ENCODE data around the gene CPVL. TPM values are rescaled to one million over a fixed set of nuclear protein-coding genes. Genes with fewer than 3 reads are reported as not detected.

CPVL gene
- total RNA-seq, 1 experiment from 2014 or later, result 72.3 TPM

GRCh38 chr7:29139796-29140195 lies 6.5 kb downstream of the CPVL start:
- intact Hi-C loops (cut with micrococcal nuclease; ENCODE audit: unreplicated experiment), result no loop called here
- Histone ChIP-seq H3K27me3 (replicated peaks; ENCODE audit: insufficient read depth, low read depth, low read length, poor library complexity) (no peaks in the 10 kb centered on the region), H3K4me3 (ENCODE audit: low read depth, low read length, poor library complexity, severe bottlenecking) (no peak overlapping the region), H3K4me1 (ENCODE audit: insufficient read depth, low read length, poor library complexity, severe bottlenecking) (peaks cover 24% of the 10 kb centered on the region), H3K9me3 (ENCODE audit: low read depth, low read length, poor library complexity, severe bottlenecking) (peaks cover 7% of the 10 kb centered on the region), H3K36me3 (ENCODE audit: insufficient read depth, low read length, poor library complexity, severe bottlenecking) (no peaks in the 10 kb centered on the region), H3K27ac (ENCODE audit: low read depth, low read length, poor library complexity, severe bottlenecking) (no peak overlapping the region)
- ChIA-PET POLR2A (ENCODE audit: low non-redundant PET) (no interaction called here), CTCF (no interaction called here)
- no peak for TF ChIP-seq EZH2 (IDR thresholded peaks at IDR 0.05; ENCODE audit: borderline replicate concordance, low read depth, low read length, poor library complexity, severe bottlenecking)
- no peak for TF ChIP-seq CTCF (conservative IDR thresholded peaks at IDR 0.05; ENCODE audit: low read depth, low read length)
- no TSS peak for BruUV-seq (replicated peaks)
- no peak for DNase-seq (ENCODE audit: low spot score)

- no peak for DNase-seq (ENCODE audit: low spot score)
- Histone ChIP-seq H3K27ac (ENCODE audit: low read depth, low read length, poor library complexity, severe bottlenecking) (no peak overlapping the region), H3K4me3 (ENCODE audit: low read depth, low read length, poor library complexity, severe bottlenecking) (no peak overlapping the region), H3K27me3 (replicated peaks; ENCODE audit: insufficient read depth, low read depth, low read length, poor library complexity) (no peaks in the 10 kb centered on the region), H3K36me3 (ENCODE audit: insufficient read depth, low read length, poor library complexity, severe bottlenecking) (no peaks in the 10 kb centered on the region), H3K9me3 (ENCODE audit: low read depth, low read length, poor library complexity, severe bottlenecking) (peaks cover 7% of the 10 kb centered on the region), H3K4me1 (ENCODE audit: insufficient read depth, low read length, poor library complexity, severe bottlenecking) (peaks cover 22% of the 10 kb centered on the region)
- ChIA-PET POLR2A (ENCODE audit: low non-redundant PET) (interaction anchor here (0.6 kb wide), 1 partner anchor 113 kb away, joined by 3 read pairs; no protein-coding TSS in a partner anchor), CTCF (no interaction called here)
- intact Hi-C loops (cut with micrococcal nuclease; ENCODE audit: unreplicated experiment), result no loop called here
- TF ChIP-seq CTCF (conservative IDR thresholded peaks at IDR 0.05; ENCODE audit: low read depth, low read length) (no peak), EZH2 (IDR thresholded peaks at IDR 0.05; ENCODE audit: borderline replicate concordance, low read depth, low read length, poor library complexity, severe bottlenecking) (no peak)
- BruUV-seq (replicated peaks), result no TSS peak
Measured at GRCh38 chr7:29139191-29139590, 7.1 kb downstream of the CPVL start.

- BruUV-seq (replicated peaks), result no TSS peak
- Histone ChIP-seq H3K27me3 (replicated peaks; ENCODE audit: insufficient read depth, low read depth, low read length, poor library complexity) (no peaks in the 10 kb centered on the region), H3K9me3 (ENCODE audit: low read depth, low read length, poor library complexity, severe bottlenecking) (peaks cover 7% of the 10 kb centered on the region), H3K4me3 (ENCODE audit: low read depth, low read length, poor library complexity, severe bottlenecking) (no peak overlapping the region), H3K4me1 (ENCODE audit: insufficient read depth, low read length, poor library complexity, severe bottlenecking) (peaks cover 22% of the 10 kb centered on the region), H3K36me3 (ENCODE audit: insufficient read depth, low read length, poor library complexity, severe bottlenecking) (no peaks in the 10 kb centered on the region), H3K27ac (ENCODE audit: low read depth, low read length, poor library complexity, severe bottlenecking) (no peak overlapping the region)
- DNase-seq (ENCODE audit: low spot score), result no peak
- CTCF ChIA-PET, result no interaction called here
- TF ChIP-seq EZH2 (IDR thresholded peaks at IDR 0.05; ENCODE audit: borderline replicate concordance, low read depth, low read length, poor library complexity, severe bottlenecking), result no peak
- TF ChIP-seq CTCF (conservative IDR thresholded peaks at IDR 0.05; ENCODE audit: low read depth, low read length), result no peak
- POLR2A ChIA-PET (ENCODE audit: low non-redundant PET), result interaction anchor here (0.6 kb wide), 1 partner anchor 114 kb away, joined by 3 read pairs; no protein-coding TSS in a partner anchor
- intact Hi-C loops (cut with micrococcal nuclease; ENCODE audit: unreplicated experiment), result no loop called here
Measured at GRCh38 chr7:29138588-29138987, 7.7 kb downstream of the CPVL start.
